ENCODE measurements around the gene RHOD.

RHOD gene

GRCh38 chr11:67090717-67091116 lies 34.1 kb downstream of the RHOD start:
- Histone ChIP-seq H3F3A (ENCODE audit: insufficient read depth) (no peaks in the 10 kb centered on the region), H2AFZ (ENCODE audit: low read depth, low read length, severe bottlenecking) (no peak overlapping the region), H3K9me2 (replicated peaks; ENCODE audit: insufficient read depth, low read length) (no peaks in the 10 kb centered on the region), H3K9ac (ENCODE audit: low read length) (no peak overlapping the region), H3K36me3 (ENCODE audit: low read length) (no peaks in the 10 kb centered on the region), H3K4me2 (ENCODE audit: low read depth, low read length, poor library complexity, severe bottlenecking) (no peak overlapping the region), H3K27ac (ENCODE audit: low read depth, low read length) (no peak overlapping the region), H3K79me2 (ENCODE audit: insufficient read depth, low read length) (no peaks in the 10 kb centered on the region), H3K27me3 (ENCODE audit: low read length) (no peaks in the 10 kb centered on the region), H3K4me3 (ENCODE audit: insufficient read depth, low read length, poor library complexity, severe bottlenecking) (no peak overlapping the region), H4K20me1 (ENCODE audit: low read depth, low read length) (no peaks in the 10 kb centered on the region), H3K9me3 (ENCODE audit: insufficient read depth, low read length) (no peaks in the 10 kb centered on the region)
- TF ChIP-seq EZH2phosphoT487 (conservative IDR thresholded peaks at IDR 0.05; ENCODE audit: low read length) (no peak), CTCF (IDR thresholded peaks at IDR 0.05; ENCODE audit: insufficient read depth, low read length, poor library complexity, severe bottlenecking) (no peak)

- TF ChIP-seq EZH2phosphoT487 (conservative IDR thresholded peaks at IDR 0.05; ENCODE audit: low read length) (no peak), CTCF (IDR thresholded peaks at IDR 0.05; ENCODE audit: insufficient read depth, low read length, poor library complexity, severe bottlenecking) (no peak)
- Histone ChIP-seq H3F3A (ENCODE audit: insufficient read depth) (no peaks in the 10 kb centered on the region), H3K9me2 (replicated peaks; ENCODE audit: insufficient read depth, low read length) (no peaks in the 10 kb centered on the region), H2AFZ (ENCODE audit: low read depth, low read length, severe bottlenecking) (no peak overlapping the region), H3K9me3 (ENCODE audit: insufficient read depth, low read length) (no peaks in the 10 kb centered on the region), H3K9ac (ENCODE audit: low read length) (no peak overlapping the region), H3K4me3 (ENCODE audit: insufficient read depth, low read length, poor library complexity, severe bottlenecking) (no peak overlapping the region), H3K79me2 (ENCODE audit: insufficient read depth, low read length) (no peaks in the 10 kb centered on the region), H3K27ac (ENCODE audit: low read depth, low read length) (no peak overlapping the region), H3K27me3 (ENCODE audit: low read length) (no peaks in the 10 kb centered on the region), H3K36me3 (ENCODE audit: low read length) (no peaks in the 10 kb centered on the region), H4K20me1 (ENCODE audit: low read depth, low read length) (no peaks in the 10 kb centered on the region), H3K4me2 (ENCODE audit: low read depth, low read length, poor library complexity, severe bottlenecking) (no peak overlapping the region)
Measured at GRCh38 chr11:67095214-67095507, 38.5 kb downstream of the RHOD start.

GRCh38 chr11:67098799-67099429 lies 42.3 kb downstream of the RHOD start:
- Histone ChIP-seq H3K79me2 (ENCODE audit: insufficient read depth, low read length) (no peaks in the 10 kb centered on the region), H4K20me1 (ENCODE audit: low read depth, low read length) (no peaks in the 10 kb centered on the region), H3F3A (ENCODE audit: insufficient read depth) (no peaks in the 10 kb centered on the region), H3K9ac (ENCODE audit: low read length) (no peak overlapping the region), H3K27ac (ENCODE audit: low read depth, low read length) (no peak overlapping the region), H3K36me3 (ENCODE audit: low read length) (no peaks in the 10 kb centered on the region), H3K27me3 (ENCODE audit: low read length) (no peaks in the 10 kb centered on the region), H3K4me3 (ENCODE audit: insufficient read depth, low read length, poor library complexity, severe bottlenecking) (no peak overlapping the region), H3K9me3 (ENCODE audit: insufficient read depth, low read length) (no peaks in the 10 kb centered on the region), H3K4me2 (ENCODE audit: low read depth, low read length, poor library complexity, severe bottlenecking) (no peak overlapping the region), H3K9me2 (replicated peaks; ENCODE audit: insufficient read depth, low read length) (no peaks in the 10 kb centered on the region), H2AFZ (ENCODE audit: low read depth, low read length, severe bottlenecking) (no peak overlapping the region)
- TF ChIP-seq EZH2phosphoT487 (conservative IDR thresholded peaks at IDR 0.05; ENCODE audit: low read length) (no peak), CTCF (IDR thresholded peaks at IDR 0.05; ENCODE audit: insufficient read depth, low read length, poor library complexity, severe bottlenecking) (no peak)

Measured in SU-DHL-6 (cell line).